EH (cell line): Measurements from ENCODE around the gene FAM236B.
"Not testable (repeated sequence)": the region's sequence is repeated elsewhere in the genome, so short reads cannot be mapped to it uniquely, and the experiment has no call there.

Experiments used
- DNase-seq: peaks from one replicate; pipeline ENCODE4 v3.0.0-alpha.2; 2015; ENCODE audit warnings: low read depth

The FAM236B gene

DNA sequence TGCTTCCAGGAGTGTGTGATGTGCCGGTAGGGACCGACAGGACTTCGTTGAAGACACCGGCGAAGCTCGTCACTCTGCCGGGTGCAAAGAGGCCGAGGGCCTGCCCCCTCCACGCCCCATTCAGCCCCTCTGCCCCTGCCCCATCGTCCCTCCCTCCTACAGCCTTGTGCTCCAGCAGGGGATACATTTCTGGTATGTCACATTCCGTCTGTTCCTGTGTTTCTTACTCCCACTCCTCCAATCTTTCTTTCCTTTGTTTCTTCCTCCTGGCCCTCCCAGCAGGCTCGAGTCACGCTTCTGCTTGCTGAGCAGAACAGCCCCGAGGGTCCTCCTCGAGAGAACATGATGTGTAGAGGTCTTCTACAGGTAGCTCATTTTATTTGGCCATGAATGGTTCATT lies at the start of gene FAM236B:
TSS of gene FAM236B (minus strand) at position 101 of the 400 bp plus-strand sequence. CDS start at position 1, 100 bp downstream.
- DNase-seq = not testable (repeated sequence)

DNA sequence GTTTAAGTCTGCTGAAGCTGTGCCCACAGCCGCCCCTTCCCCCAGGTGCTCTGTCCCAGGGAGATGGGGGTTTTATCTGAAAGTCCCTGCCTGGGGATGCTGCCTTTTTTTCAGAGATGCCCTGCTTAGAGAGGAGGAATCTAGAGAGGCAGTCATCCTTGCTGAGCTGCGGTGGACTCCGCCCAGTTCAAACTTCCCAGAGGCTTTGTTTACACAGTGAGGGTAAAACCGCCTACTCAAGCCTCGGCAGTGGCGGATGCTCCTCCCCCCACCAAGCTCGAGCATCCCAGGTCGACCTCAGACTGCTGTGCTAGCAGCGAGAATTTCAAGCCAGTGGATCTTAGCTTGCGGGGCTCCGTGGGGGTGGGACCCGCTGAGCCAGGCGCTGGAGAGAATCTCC lies 48.2 kb upstream of the FAM236B start:
- DNase-seq = not testable (repeated sequence)

DNA sequence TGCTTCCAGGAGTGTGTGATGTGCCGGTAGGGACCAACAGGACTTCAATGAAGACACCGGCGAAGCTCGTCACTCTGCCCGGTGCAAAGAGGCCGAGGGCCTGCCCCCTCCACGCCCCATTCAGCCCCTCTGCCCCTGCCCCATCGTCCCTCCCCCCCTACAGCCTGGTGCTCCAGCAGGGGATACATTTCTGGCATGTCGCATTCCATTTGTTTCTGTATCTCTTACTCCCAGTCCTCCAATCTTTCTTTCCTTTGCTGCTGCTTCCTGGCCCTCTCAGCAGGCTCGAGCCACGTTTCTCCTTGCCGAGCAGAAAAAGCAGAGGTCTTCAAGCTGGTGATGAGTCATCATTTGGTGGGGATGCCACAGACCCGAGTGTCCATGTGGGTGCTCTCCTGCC lies 25.6 kb upstream of the FAM236B start, which contains the start of gene FAM236D:
TSS of gene FAM236D (minus strand) at position 101 of the 400 bp plus-strand sequence. CDS start at position 1, 100 bp downstream.
- DNase-seq = not testable (repeated sequence)

DNA sequence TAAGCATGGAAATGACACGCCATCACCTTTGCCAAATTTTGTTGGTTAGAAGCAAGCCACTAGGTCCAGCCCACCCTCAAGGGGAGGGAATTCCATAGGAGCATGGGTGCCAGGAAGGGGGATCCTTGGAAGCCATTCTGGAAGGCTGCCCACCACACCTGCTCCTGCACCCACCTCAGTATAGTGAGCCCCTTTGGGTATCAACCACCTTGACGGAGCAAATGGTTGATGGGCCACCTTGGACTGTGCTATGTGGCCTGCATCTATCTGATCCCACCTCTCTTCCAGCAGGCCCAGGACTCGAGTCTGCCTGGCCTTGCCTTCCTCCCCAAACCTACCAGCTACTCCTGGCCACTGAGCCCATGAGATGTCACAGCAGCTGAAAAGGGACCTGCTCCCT lies 7.9 kb upstream of the FAM236B start:
- DNase-seq = not testable (repeated sequence)

DNA sequence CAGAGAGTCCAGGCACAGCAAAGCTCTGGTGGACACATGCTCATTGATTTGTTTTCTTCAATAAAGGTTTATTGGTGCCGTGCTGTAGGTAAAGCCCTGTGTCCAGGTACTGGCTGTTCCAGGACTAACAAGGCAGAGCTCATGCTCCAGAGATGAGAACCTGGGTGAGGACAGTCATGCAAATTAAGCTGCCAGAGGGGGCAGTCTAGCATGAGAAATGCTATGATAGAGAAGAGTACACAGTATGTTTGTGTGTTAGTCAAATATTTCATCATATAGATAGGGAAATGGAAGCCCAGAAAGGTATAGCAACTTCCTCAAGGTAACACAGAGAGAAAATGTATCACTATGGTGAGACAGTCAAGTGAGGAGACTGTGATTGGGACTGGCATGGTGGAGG lies 5.7 kb upstream of the FAM236B start:
- not testable (repeated sequence) for DNase-seq

DNA sequence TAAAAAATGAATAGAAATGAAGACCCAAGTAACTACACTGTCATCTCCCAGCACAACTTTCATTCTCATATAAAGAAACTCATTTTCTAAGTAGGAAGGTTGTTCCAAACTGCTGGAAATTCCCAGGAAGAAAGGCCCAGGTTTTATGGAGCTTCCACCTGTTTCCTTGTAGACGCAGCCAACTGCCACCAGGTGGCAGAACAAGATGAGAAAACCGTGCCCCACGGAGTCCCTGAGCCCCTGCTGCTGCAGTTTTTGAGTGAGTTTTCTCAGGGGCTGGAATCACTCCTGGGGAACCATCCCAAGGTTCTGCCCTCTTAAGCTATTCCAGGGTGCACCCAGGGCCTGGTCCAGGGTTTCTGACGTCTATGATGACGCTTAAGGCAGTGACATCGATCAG lies 1.5 kb upstream of the FAM236B start:
- DNase-seq = not testable (repeated sequence)

DNA sequence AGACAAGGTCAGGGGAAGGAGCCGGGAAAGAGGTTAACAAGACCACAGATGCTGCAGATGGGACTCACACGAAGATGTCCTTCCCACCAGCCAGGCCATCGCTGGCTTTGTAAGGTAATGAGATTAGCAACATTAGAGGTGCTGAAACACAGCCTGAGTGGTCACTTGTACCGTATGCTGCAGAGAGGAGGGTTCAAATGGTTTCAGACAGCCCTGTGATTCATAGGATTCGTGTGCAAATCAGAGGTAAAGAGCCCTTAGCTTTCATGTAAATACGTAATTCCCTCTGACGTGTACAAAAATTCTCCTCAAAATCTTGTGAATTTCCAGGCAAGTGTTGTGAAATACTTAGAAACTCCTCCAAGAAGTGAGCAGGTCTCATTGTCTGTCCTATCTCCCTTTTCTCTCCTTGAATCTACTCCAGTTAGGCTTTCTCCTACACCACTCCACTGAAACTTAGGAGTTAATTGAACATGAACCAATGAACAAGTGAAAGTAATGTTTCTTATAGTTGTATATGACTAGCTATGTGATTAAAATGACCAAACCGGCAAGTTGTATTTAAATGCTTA lies 991 bp upstream of the FAM236B start:
- not testable (repeated sequence) for DNase-seq

DNA sequence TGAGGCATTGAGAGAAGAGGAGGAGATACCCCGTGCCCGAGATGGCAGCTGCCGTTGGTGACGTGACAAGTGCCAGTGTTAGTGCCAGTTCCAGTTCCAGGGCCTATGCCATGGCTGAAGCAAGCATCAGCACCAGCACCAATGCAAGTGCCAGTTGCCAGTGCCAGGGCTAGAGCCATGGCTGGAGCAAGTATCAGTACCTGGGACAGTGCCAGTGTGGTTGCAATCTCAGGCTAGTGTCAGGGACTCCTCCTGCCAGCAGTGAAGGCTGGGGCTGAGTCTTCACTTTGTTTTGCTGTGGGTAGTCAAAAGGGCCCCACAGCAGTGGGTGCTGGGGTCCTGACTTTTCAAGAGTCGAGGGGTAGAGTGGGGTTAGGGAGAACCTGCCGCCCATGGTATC lies 4.3 kb downstream of the FAM236B start:
- not testable (repeated sequence) for DNase-seq

DNA sequence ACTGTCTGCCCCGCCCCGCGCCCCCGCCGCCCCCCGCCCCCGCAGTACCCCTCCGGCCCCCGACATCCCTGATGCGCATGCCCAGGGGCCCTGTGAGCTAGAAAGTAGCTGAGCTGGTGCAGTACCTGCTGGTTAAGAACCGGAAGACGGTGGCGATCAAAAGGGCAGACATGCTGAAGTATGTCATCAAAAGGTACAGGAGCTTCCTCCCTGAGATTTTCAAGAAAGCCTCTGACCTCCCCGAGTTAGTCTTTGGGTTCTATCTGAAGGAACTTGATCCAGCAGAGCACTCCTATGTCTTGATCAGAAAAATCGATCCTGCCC lies 5.0 kb downstream of the FAM236B start:
- not testable (repeated sequence) for DNase-seq

DNA sequence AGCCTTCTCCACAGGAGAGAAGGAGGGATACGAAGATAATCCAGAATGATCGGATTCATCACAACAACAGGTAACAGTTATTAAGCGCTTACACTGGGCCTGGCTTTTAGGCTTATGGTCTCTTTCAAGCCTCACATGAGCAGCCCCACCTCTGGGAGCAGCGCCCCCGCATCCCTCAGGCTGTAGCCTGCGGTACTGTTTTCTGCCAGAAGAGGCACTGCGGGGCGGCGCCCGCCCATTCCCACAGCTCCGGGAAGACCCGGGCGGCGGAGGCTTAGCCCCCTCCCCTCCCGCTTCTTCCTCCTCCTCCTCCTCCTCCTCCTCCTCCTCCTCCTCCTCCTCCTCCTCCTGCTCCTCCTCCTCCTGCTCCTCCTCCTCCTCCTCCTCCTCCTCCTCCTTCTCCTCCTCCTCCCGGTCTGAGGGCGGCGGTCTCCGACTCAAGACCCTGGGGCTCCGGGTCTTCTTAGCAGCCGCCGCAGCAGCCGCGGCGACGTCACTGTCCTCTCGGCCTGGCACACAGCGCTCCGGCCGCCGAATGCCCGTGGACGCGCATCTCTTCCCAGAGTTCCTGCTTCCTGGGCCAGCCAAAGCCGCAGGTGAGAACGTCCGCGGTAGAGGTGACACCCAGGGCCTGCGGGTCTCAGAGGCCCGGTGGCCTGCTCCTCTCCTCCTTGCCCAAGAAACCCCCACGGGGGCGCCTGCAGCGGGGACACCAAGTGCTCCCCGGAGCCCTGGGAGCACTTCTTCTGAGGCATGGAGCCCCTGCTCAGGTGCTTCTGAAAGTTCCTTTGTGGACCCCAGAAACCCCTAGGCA lies 5.6 kb downstream of the FAM236B start, which contains the start of gene DMRTC1B:
TSS of gene DMRTC1B (plus strand) at position 238 of the 814 bp plus-strand sequence. CDS start 68,246 bp downstream, outside the sequence.
- DNase-seq = not testable (repeated sequence)

DNA sequence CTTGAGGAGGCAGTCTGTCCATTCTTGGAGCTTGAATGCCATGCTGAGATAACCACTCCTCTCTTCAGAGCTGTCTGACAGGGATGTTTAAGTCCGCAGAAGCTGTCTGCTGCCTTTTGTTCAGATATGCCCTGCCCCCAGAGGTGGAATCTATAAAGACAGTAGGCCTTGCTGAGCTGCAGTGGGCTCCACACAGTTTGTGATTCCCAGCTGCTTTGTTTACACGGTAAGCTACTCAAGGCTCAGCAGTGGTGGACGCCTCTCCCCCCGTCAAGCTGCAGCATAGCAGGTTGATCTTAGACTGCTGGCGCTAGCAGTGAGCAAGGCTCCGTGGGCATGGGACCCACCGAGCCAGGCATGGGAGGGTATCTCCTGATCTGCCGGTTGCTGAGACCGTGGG lies 22.0 kb downstream of the FAM236B start:
- not testable (repeated sequence) for DNase-seq

DNA sequence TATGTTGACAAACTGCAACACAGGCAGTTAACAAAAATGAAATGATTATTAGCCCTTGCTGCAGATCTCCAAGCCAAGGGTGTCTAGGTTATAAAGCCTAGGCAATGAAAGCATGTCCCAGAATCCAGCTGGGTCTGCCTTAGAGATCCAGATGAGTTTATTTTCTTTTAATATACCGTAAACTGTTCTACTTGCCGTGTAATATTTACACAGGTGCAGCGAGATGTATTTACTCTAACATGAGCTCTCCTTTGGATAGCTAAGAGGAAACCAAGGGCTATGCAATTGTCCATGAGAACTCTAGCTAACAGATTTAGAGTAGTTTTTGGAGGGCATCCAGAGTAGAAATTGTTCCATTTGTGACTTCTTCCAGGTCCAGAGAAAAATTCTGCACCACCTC lies 33.9 kb downstream of the FAM236B start:
- DNase-seq = not testable (repeated sequence)

DNA sequence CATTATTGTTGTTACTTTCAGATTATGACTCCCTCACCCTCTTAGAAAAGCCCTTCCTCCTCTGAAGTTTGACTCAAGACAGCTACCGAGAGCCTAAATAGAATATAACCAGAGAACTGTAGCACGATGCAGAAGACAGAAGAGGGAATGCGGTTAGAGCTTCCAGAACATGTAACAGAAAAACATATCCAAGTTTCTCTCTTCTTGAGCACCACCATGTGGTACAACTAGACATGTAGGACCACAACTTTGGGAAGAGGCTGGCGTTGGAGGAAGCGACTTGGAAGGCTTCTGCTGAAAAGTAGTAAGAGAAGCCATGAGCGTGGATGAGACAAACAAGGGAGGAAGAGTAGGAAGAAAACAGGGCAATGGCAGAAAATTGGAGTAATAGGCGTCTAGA lies 36.9 kb downstream of the FAM236B start:
- not testable (repeated sequence) for DNase-seq

DNA sequence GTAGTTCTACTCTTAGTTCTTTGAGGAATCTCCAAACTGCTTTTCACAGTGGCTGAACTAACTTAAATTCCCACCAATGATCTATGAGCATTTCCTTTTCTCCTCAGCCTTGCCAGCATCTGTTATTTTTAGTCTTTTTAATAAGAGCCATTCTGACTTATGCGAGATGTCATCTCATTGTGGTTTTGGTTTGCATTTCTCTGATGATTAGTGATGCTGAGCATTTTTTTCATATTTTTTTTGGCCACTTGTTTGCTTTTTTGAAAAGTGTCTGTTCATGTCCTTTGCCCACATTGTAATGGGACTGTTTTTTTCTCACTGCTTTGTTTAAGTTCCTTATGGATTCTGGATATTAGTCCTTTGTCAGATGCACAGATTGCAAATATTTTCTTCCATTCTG lies 46.9 kb downstream of the FAM236B start:
- DNase-seq = peak; percentile 11

DNA sequence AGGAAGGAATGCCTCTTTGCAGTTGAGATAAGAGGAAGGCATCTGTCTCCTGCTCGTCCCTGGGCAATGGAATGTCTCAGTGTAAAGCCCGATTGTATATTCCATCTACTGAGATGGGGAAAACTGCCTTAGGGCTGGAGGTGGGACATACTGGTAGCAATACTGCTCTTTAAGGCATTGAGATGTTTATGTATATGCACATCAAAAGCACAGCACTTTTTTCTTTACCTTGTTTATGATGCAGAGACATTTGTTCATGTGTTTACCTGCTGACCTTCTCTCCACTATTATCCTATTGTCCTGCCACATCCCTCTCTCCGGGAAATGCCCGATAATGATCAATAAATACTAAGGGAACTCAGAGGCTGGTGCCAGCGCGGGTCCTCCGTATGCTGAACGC lies 48.8 kb downstream of the FAM236B start:
- not testable (repeated sequence) for DNase-seq
